HG03066 (cell line): ENCODE results near the gene ABCA13.

Experiments
- ATAC-seq: cut with Tn5 transposase; IDR thresholded peaks from one replicate; pipeline ENCODE4 v1.9.1; 2021; ENCODE audit warnings: low read depth; ENCODE audit not compliant: unreplicated experiment

ABCA13 gene

GRCh38 chr7:48350515-48350914 lies 179.3 kb downstream of the ABCA13 start:
- no peak for ATAC-seq

GRCh38 chr7:48351900-48352299 lies 180.6 kb downstream of the ABCA13 start:
- ATAC-seq = no peak

GRCh38 chr7:48355346-48355745 lies 184.1 kb downstream of the ABCA13 start:
- ATAC-seq = no peak

GRCh38 chr7:48360574-48360973 lies 189.3 kb downstream of the ABCA13 start:
- ATAC-seq = no peak

GRCh38 chr7:48363174-48363573 lies 191.9 kb downstream of the ABCA13 start:
- no peak for ATAC-seq

- ATAC-seq = no peak
These were observed 193.8 kb downstream of the ABCA13 start for GRCh38 chr7:48365010-48365409.

- ATAC-seq = no peak
These were observed 194.8 kb downstream of the ABCA13 start for GRCh38 chr7:48366096-48366495.

GRCh38 chr7:48376263-48376662 lies 205.0 kb downstream of the ABCA13 start:
- ATAC-seq = no peak

- no peak for ATAC-seq
These were observed 209.7 kb downstream of the ABCA13 start for GRCh38 chr7:48380921-48381320.

GRCh38 chr7:48381571-48381970 lies 210.3 kb downstream of the ABCA13 start:
- ATAC-seq = no peak

- no peak for ATAC-seq
These were observed 213.0 kb downstream of the ABCA13 start for GRCh38 chr7:48384180-48384752.

- no peak for ATAC-seq
These were observed 216.7 kb downstream of the ABCA13 start for GRCh38 chr7:48387932-48388331.

GRCh38 chr7:48388911-48389310 lies 217.7 kb downstream of the ABCA13 start:
- no peak for ATAC-seq

GRCh38 chr7:48389977-48390376 lies 218.7 kb downstream of the ABCA13 start:
- ATAC-seq = no peak

GRCh38 chr7:48390388-48391327 lies 219.4 kb downstream of the ABCA13 start:
- no peak for ATAC-seq

GRCh38 chr7:48398191-48398590 lies 226.9 kb downstream of the ABCA13 start:
- ATAC-seq = no peak

- ATAC-seq = no peak
These were observed 231.5 kb downstream of the ABCA13 start for GRCh38 chr7:48402721-48403120.

GRCh38 chr7:48408731-48409130 lies 237.5 kb downstream of the ABCA13 start:
- no peak for ATAC-seq

GRCh38 chr7:48411619-48412018 lies 240.4 kb downstream of the ABCA13 start:
- ATAC-seq = no peak

GRCh38 chr7:48414011-48414732 lies 242.9 kb downstream of the ABCA13 start:
- no peak for ATAC-seq

- ATAC-seq = no peak
These were observed 245.2 kb downstream of the ABCA13 start for GRCh38 chr7:48416327-48416908.
